ENCODE measurements around the gene TBC1D2B.

The TBC1D2B gene

DNA sequence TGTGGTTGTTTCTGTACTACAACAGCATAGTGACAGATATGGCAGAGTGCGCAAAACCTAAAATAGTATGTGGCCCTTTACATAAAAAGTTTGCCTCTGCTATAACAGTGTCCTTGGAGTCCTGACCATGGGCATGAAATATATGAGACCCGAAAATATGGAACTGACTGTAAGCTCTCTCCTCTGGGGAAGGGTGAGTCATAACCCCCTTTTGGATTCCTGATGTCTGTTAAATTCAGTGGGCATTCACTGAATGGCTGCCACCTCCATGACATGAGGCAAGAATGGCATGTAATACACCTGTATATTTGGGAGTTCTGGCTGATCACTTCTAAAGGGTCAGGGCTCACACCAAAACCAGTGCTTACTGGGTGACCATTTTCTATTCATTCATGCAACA is 6.1 kb downstream of the TBC1D2B start:
- DNase-seq = no peak

DNA sequence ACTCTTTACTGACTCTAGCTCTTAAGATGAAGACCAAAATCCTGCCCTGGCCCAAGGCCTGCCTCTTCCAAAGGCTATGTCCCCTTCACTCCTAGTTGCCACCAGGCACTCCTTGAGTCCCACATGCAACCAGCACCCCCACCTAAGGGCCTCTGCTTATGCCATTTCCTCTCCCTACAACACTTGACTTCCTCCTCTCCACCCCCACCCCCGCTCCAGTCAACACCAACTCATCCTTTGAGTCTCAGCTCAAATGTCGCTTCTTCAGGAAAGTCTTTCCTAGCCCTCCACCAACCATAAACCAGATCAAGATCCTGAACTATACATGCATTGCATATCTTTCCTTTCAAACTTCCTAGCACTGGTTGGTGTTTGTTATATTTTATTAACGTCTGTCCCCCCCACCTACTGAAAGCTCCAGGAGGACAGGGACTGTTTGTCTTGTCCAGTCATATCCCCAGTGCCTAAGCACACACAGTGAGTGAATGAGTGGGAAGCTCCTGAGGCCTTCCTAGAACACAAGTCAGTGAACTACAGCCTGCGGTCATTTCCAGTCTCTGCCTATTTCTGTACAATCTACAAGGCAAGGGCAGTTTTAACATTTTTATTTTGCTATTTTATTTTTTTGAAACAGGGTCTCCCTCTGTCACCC is 7.3 kb downstream of the TBC1D2B start:
- no peak for DNase-seq

- DNase-seq = no peak
Measured at GRCh38 chr15:78069462-78070029, 8.0 kb downstream of the TBC1D2B start.

- DNase-seq = no peak
Measured at GRCh38 chr15:78069052-78069414, 8.5 kb downstream of the TBC1D2B start.

- no peak for DNase-seq
Measured at GRCh38 chr15:78067328-78068228, 9.9 kb downstream of the TBC1D2B start.

- DNase-seq = no peak
Measured at GRCh38 chr15:78065973-78066946, 11.3 kb downstream of the TBC1D2B start.

DNA sequence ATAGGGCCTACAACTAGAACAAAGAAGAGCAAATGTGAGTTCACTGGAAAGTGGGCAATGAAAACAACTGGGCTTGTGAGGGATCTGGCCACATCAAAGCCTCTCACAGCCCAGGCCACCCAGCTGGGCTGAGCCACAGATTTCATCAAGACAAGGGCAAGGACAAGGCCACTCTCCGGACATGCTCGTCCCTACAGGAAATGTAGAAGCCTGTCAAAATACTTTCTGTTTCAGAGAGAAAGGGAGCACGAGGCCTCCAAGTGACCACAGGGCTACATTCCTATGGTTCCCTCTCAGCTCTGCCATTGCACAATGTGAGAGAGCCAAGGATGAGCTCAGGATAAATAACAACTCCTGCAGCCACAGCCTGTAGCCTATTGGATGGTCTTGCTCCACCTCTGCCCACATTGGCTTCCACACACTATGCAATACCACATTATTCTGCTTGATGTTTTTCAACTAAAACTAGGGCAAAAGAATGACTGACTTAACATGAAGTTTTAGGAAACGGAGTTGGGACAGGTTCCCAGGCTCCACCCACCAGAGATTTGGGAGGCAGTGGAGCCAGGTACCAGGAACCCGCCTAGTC is 12.1 kb downstream of the TBC1D2B start:
- DNase-seq = no peak

DNA sequence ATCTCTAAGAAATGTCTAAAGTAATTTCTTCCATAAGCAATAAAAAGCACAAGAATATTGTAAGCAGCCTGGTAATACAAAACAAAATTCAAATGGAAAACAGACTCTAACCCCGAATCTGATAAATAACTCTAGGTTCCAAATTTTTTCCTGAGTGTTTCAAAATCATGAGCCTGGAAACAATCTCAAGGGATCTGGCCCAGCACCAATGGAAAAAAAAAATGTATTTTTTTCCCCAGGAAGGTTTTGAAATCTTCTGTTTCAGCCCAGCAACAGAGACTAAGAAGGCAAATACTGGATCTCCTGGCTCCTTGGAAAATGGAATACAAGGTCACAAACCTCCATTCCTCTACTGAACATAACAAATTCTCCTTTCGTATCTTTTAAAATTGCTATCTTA is 13.0 kb downstream of the TBC1D2B start:
- no peak for DNase-seq

- no peak for DNase-seq
Measured at GRCh38 chr15:78063970-78064385, 13.5 kb downstream of the TBC1D2B start.

DNA sequence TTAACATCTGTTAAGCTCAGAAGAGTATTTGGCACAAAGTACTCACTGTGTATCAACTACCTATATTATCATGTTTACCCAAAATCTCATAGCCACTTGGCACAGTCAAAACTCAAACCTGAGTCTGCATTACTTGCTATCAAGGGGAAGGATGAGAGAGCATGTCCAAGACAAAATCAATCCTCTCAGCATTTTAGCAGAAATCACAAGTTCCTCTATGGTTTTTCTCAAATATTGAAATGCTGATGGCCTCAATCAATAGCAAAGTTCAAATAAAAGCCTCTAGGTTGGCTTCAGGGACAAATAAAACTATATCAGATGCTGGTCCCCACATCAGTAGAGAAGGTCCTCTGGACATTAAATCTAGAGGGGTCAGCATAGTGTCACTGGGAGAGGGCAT is 14.3 kb downstream of the TBC1D2B start:
- DNase-seq = no peak

DNA sequence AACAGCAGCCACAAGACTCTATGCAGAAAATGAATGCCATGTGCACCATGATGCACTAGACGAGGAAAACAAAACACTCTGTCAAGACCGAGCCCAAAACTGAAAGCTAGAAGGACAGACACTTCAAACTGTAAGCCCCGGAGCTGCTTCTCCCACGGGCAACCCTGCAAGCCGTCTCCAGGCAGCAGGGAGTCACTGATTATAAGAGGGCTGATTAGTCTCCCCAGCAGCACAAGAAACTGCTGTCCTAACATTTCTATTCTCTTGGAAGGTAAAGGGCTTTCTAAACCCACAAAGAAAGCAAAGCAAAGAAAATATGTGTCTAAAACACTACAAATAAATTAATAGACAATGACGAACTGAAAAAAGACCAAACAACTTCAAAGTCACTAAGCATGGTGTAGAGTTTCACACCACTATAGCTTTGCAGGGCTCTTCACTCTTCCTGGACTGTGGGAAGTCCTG is 15.5 kb downstream of the TBC1D2B start:
- no peak for DNase-seq

GRCh38 chr15:78060232-78060631 is 17.3 kb downstream of the TBC1D2B start:
- no peak for DNase-seq

DNA sequence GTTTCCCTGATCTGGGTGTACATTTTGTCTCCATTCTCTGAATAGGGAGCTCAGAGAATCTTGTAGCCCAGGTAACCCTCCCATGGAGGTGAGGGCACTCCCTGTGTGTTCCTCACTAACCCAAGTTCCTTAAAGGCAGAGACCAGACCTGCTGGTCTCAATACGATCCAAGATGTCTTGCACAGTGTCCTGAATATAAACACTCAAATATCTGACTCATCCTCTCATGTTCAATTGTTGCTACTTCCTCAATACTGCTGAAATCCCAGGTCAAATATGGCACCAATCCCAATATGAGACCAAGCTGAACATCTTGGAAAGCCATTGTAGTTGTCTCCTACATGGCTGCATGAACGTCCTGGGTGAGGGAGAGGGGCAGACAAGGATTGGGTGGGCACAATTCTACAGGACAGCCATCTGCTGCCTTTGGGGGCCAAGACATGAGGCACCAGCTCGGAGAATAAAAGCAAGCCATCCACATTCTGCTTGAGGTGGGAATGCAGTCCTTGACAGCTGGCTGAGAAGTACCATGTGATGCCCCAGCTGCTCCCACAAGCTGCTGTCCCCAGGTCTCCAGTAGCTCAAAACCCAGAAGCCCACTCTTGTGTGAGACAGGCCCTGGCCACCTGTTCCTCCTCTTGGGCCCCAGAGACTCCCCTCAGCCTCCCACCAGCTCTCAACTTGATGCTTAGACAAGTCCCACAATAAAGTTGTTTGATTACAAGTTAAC is 18.2 kb downstream of the TBC1D2B start:
- no peak for DNase-seq

DNA sequence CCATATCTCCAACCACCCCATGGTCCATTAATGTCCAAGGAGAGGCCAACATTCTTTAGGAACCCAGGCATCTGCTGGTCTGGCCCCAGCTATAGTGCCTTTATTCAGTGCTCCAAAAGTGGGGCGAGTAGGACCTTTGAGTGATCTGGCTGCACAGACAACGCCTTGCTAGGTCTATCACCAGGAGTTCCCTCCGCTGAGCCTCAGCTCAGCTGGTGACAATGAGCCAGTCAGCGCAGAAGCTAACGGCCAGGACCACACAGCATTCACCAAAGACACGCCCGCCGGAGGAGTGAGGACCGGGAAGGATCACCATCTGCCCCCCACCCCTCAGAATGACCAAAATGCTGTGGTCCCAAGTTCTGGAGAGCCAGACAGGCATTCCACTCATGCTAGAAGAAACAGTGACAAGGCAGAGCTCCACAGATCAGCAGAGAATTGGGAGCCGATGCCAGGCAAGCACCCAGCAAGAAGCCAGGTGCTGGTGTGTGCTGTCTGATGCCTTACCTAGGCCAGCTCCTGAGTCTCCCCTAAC is 19.0 kb downstream of the TBC1D2B start:
- no peak for DNase-seq

- no peak for DNase-seq
Measured at GRCh38 chr15:78057803-78058202, 19.7 kb downstream of the TBC1D2B start.

DNA sequence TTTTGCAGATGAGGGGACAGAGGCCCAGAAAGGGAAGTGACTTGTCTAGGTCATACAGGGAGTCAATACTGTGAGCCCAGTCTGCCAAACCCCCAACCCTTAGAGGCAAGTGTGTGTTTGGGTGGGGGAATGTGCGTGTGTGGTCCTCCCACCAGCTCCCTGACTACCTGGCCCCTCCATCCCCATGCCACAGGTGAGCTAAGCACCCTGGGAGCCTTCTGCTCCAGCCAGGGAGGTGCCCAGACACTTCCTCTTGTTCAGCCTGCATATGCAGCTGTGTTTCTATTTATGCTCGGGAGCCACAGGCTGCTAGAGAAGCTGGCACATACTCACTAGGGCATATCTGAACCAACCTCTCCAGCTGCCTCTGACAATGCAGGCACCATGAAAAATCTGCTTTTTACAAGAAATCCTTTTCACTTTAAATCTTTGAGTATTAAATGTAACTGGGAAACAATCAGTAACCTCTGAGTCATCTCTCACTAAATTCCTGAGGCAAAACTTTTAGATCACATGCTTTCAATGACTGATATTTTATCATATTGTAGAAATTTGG is 20.7 kb downstream of the TBC1D2B start:
- peak in 1 of 2 experiments; percentile 27 for DNase-seq

- no peak for DNase-seq
Measured at GRCh38 chr15:78055919-78056713, 21.4 kb downstream of the TBC1D2B start.

GRCh38 chr15:78054966-78055365 is 22.5 kb downstream of the TBC1D2B start:
- DNase-seq = no peak

- DNase-seq = no peak
Measured at GRCh38 chr15:78054518-78054917, 23.0 kb downstream of the TBC1D2B start.

DNA sequence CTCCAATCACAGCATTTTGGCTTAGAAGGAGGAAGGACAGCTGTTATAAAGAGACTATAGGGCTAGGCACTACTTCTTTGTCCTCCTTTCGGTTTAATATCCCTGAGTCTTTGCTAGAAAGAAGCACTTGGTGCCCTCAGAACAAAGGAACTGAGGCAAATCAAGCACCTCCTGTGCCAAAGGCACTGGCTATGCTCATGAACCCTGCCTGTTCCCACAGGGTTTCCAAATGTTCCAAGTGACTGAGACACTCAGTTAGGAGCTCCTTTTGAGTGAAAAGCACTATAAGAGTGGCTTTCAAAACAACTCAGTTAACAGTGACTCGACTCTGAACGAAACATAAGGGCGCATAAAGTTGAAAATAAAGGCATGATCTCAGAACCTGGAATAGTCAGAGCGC is 25.0 kb downstream of the TBC1D2B start:
- no peak for DNase-seq
